ENCODE measurements around the gene SPOCK3.

- TF ChIP-seq CTCF (IDR thresholded peaks at IDR 0.05) (no peak), POLR2AphosphoS5 (IDR thresholded peaks at IDR 0.05; ENCODE audit: low read depth, low read length) (no peak)
Observed at GRCh38 chr4:167185465-167185864, 48.8 kb downstream of the SPOCK3 start.

Data from Panc1 (cell line).